MM.1S (cell line): ENCODE data around the gene PNPLA7.

Source experiments
- DNase-seq: peaks from one replicate; pipeline ENCODE4 v3.0.0-alpha.2; 2015
- H2AFZ ChIP-seq: fragments of 300-600 bp; sonication (generic); 2 replicates; pipeline ENCODE4 v1.6.0; 2016; ENCODE audit warnings: antibody characterized with exemption, low read length
- H3F3A ChIP-seq: fragments of 300-600 bp; sonication (generic); 2 replicates; pipeline ENCODE4 v1.6.1; 2016; ENCODE audit warnings: mild to moderate bottlenecking, antibody characterized with exemption, low read length, moderate library complexity, mixed read lengths; ENCODE audit not compliant: insufficient read depth
- H3K27ac ChIP-seq: fragments of 300-600 bp; sonication (generic); 2 replicates; pipeline ENCODE4 v1.5.1; 2016; ENCODE audit warnings: mild to moderate bottlenecking, low read length
- H3K27me3 ChIP-seq: fragments of 300-600 bp; sonication (generic); replicated peaks from 2 replicates; pipeline ENCODE4 v1.6.0; 2016; ENCODE audit warnings: low read length; ENCODE audit not compliant: insufficient read depth
- H3K36me3 ChIP-seq: fragments of 300-600 bp; sonication (generic); replicated peaks from 2 replicates; pipeline ENCODE4 v1.6.1; 2016; ENCODE audit warnings: mild to moderate bottlenecking, low read length, mixed read lengths; ENCODE audit not compliant: insufficient read depth
- H3K4me1 ChIP-seq: fragments of 300-600 bp; sonication (generic); 2 replicates; pipeline ENCODE4 v1.6.1; 2016; ENCODE audit warnings: low read length, mixed read lengths
- H3K4me2 ChIP-seq: fragments of 300-600 bp; sonication (generic); 2 replicates; pipeline ENCODE4 v1.6.0; 2016; ENCODE audit warnings: low read depth, low read length
- H3K4me3 ChIP-seq: fragments of 300-600 bp; sonication (generic); 2 replicates; pipeline ENCODE4 v1.5.1; 2016; ENCODE audit warnings: low read length, mixed read lengths
- H3K79me2 ChIP-seq: fragments of 300-600 bp; sonication (generic); 2 replicates; pipeline ENCODE4 v1.6.1; 2016; ENCODE audit warnings: mixed run types, low read length, mixed read lengths
- H3K9ac ChIP-seq: fragments of 300-600 bp; sonication (generic); 2 replicates; pipeline ENCODE4 v1.6.1; 2016; ENCODE audit warnings: low read length, mixed read lengths
- H3K9me2 ChIP-seq: fragments of 300-600 bp; sonication (generic); replicated peaks from 2 replicates; pipeline ENCODE4 v1.6.1; 2016; ENCODE audit warnings: mild to moderate bottlenecking, low read length, mixed read lengths; ENCODE audit not compliant: insufficient read depth
- H3K9me3 ChIP-seq: fragments of 300-600 bp; sonication (generic); replicated peaks from 2 replicates; pipeline ENCODE4 v1.6.1; 2016; ENCODE audit warnings: mild to moderate bottlenecking, low read length, mixed read lengths; ENCODE audit not compliant: insufficient read depth
- H4K20me1 ChIP-seq: fragments of 300-600 bp; sonication (generic); 2 replicates; pipeline ENCODE4 v1.6.1; 2016; ENCODE audit warnings: mild to moderate bottlenecking, low read length, moderate library complexity, mixed read lengths; ENCODE audit not compliant: insufficient read depth
- CTCF ChIP-seq: fragments of 300-600 bp; sonication (generic); IDR thresholded peaks from 2 replicates; pipeline ENCODE4 v1.5.1; 2016; ENCODE audit warnings: antibody characterized with exemption, low read length, mixed read lengths
- EZH2 ChIP-seq: fragments of 300-600 bp; sonication (generic); optimal IDR thresholded peaks from 2 replicates; pipeline ENCODE3; 2017; ENCODE audit warnings: low read depth, mild to moderate bottlenecking, antibody characterized with exemption, low read length, mixed read lengths
- EZH2phosphoT487 ChIP-seq: fragments of 300-600 bp; sonication (generic); IDR thresholded peaks from 2 replicates; pipeline ENCODE4 v1.6.1; 2018; ENCODE audit warnings: antibody characterized with exemption, low read length

Gene PNPLA7

GRCh38 chr9:137501457-137501856 is 48.7 kb downstream of the PNPLA7 start:
- TF ChIP-seq EZH2phosphoT487 = no peak
- no peak for TF ChIP-seq CTCF
- no peak for TF ChIP-seq EZH2
- no peak overlapping the region for H3K4me3 ChIP-seq
- no peak overlapping the region for H3K4me2 ChIP-seq
- no peak for DNase-seq
- no peaks in the 10 kb centered on the region for H3F3A ChIP-seq
- no peaks in the 10 kb centered on the region for H3K4me1 ChIP-seq
- no peaks in the 10 kb centered on the region for H4K20me1 ChIP-seq
- no peak overlapping the region for H2AFZ ChIP-seq
- H3K36me3 ChIP-seq = no peaks in the 10 kb centered on the region
- no peak overlapping the region for H3K27ac ChIP-seq
- peaks cover 57% of the 10 kb centered on the region for H3K27me3 ChIP-seq
- H3K9me3 ChIP-seq = no peaks in the 10 kb centered on the region
- H3K79me2 ChIP-seq = no peaks in the 10 kb centered on the region
- no peak overlapping the region for H3K9ac ChIP-seq
- no peaks in the 10 kb centered on the region for H3K9me2 ChIP-seq

- H3K9ac ChIP-seq = no peak overlapping the region
Measured at GRCh38 chr9:137500666-137501397, 49.4 kb downstream of the PNPLA7 start.

GRCh38 chr9:137499858-137500661 is 50.1 kb downstream of the PNPLA7 start:
- no peaks in the 10 kb centered on the region for H3K9me3 ChIP-seq
- no peak overlapping the region for H3K9ac ChIP-seq
- TF ChIP-seq EZH2 = no peak
- no peak for TF ChIP-seq EZH2phosphoT487
- TF ChIP-seq CTCF = no peak

More at GRCh38 chr9:137500666-137501397, 49.4 kb downstream of the PNPLA7 start:
- Histone ChIP-seq H3K9me2 (no peaks in the 10 kb centered on the region), H3K79me2 (no peaks in the 10 kb centered on the region), H3K27ac (no peak overlapping the region), H3K4me1 (no peaks in the 10 kb centered on the region), H3K36me3 (no peaks in the 10 kb centered on the region), H3F3A (no peaks in the 10 kb centered on the region), H3K4me3 (no peak overlapping the region), H3K9me3 (no peaks in the 10 kb centered on the region), H2AFZ (no peak overlapping the region), H4K20me1 (no peaks in the 10 kb centered on the region), H3K27me3 (peaks cover 57% of the 10 kb centered on the region), H3K4me2 (no peak overlapping the region)
- TF ChIP-seq CTCF (no peak), EZH2 (no peak), EZH2phosphoT487 (no peak)
- no peak for DNase-seq

More at GRCh38 chr9:137499858-137500661, 50.1 kb downstream of the PNPLA7 start:
- no peaks in the 10 kb centered on the region for H3K4me1 ChIP-seq
- peaks cover 55% of the 10 kb centered on the region for H3K27me3 ChIP-seq
- H3K9me2 ChIP-seq = no peaks in the 10 kb centered on the region
- no peak overlapping the region for H3K4me3 ChIP-seq
- no peak for DNase-seq
- H3K4me2 ChIP-seq = no peak overlapping the region
- H3K79me2 ChIP-seq = no peaks in the 10 kb centered on the region
- H3K27ac ChIP-seq = no peak overlapping the region
- no peaks in the 10 kb centered on the region for H3F3A ChIP-seq
- no peaks in the 10 kb centered on the region for H4K20me1 ChIP-seq
- no peak overlapping the region for H2AFZ ChIP-seq
- no peaks in the 10 kb centered on the region for H3K36me3 ChIP-seq
